Daoy (cell line): ENCODE results near the gene SGMS1. TPM values are rescaled to one million over a fixed set of nuclear protein-coding genes. Genes with fewer than 3 reads are reported as not detected.

ENCODE experiments used
- DNase-seq: peaks from one replicate; pipeline ENCODE4 v3.0.0-alpha.2; 2015; ENCODE audit warnings: low read depth
- total RNA-seq: library from RNA; depleted of rRNA; stranded (reverse); fragments of >200 nt; shearing (Covaris generic); gene quantifications from 2 replicates; pipeline ENCODE4 v1.2.3, GENCODE V29; 2014

The SGMS1 gene
- total RNA-seq, 1 experiment from 2014 or later, result 13.5 TPM

- DNase-seq, result no peak
Measured at GRCh38 chr10:50341987-50342386, 281.8 kb downstream of the SGMS1 start.

- DNase-seq, result no peak
Measured at GRCh38 chr10:50336140-50336539, 287.6 kb downstream of the SGMS1 start.

DNA sequence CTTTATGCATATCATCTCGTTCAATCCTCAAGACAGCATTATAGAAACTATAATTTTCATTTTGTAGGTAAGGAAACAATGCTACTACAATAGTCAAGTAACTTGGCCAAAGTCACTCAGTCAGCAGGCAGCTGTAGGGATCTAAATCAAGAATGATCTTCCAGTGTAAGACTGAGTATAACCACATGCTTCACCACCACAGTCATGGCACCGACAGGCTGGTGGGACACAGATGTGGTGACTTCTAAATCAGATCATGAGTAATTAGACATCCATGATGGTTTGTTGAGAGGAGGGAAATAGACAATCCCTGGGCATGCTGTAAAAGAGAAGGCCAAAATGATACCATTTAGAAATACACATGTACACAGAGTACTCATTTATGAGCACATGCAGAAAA is 288.4 kb downstream of the SGMS1 start:
- no peak for DNase-seq

DNA sequence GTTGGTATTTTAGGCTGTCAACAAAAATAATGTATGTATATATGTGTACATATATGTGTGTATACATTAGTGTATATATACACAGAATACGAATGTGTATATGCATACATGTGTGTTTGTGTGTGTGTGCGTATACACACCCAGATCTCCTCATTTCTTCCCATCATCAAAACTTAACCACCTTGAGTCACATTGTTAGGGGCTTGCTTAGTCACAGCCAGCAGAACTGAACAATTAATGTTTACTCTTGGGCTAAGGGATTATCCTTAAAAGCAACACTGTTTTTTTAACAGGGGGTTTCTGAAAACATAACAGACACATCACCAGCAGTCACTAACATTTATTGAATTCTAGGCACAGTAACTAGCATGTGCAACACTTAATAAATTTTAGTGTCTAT is 289.5 kb downstream of the SGMS1 start:
- no peak for DNase-seq

DNA sequence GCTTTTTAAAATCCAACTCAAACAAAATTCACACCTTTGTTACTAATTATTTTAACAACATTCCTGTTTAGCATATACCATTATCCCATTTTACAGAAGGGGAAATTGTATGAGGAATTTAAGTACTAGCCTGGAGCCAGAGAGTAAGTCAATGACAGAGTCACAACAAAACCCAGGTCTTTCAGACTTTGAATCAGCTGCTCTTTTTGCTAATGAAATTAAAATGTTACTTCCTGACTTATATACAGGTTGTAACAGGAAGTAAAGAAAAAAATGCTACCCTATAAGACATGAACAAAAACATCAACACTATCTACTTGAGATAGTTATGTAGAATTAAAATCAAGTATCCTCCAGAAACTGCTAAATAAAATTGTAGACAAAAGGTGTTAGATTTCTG is 289.9 kb downstream of the SGMS1 start:
- no peak for DNase-seq

GRCh38 chr10:50332108-50332842 is 291.5 kb downstream of the SGMS1 start:
- no peak for DNase-seq

DNA sequence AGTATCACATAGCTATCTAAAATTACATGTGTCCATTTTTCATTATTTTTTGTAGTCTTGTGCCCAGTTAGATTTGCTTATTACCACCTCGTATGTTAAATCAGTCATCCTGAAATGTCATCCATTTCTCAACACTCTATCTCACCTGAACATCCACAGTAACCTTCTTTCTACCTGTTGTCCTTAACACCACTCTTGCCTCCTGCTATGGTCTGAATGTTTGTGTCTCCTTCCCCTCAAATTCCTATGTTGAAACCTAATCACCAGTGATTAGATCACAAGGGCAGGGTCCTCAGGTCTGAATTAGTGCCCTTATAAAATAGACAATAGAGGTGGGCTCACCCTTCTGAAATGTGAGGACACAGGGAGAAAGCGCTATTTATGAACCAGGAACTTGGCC is 292.3 kb downstream of the SGMS1 start:
- DNase-seq, result no peak

DNA sequence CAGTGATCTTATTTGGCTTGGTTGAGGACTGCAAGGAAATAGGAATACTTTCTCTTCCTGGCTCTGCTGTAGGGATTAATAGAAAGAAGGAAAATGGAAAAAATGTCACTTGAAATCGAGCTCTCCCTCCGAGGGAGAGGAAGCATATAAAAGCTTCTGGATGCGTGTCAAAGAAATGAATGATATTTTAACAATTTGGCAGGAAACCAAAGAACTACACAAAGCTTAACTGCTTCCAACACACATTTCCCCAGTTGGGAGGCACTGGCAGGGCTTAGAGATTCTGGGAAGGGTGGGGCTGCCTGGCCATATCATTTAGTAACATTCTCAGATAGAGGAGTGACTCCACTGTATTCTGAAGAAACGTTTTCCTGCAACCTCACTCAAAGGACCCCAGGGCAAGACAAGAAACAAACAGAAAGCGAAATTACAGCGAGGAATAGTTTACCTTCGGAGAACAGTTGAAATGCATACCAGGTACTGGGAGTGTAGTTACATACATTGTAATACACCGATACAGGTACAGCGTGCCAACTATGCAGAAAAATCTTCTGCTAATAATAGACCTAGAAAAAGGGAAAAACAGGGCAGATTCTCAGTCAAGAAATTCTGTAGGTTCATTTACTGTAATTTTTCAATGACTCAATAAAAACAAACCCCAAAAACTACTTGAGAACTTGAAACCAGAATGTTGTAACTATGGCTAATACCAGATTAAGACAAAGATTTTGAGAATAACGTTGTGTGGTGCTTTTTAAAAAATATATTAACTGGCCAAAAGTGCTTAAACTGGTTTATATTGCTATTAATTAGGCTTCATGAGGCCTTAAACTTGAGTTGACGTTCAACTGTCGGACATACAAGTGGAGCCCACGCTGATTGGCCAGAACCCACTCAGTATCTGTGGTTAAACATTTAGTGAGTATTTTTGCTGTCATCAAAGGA is 296.7 kb downstream of the SGMS1 start:
- peak; percentile 56 for DNase-seq

DNA sequence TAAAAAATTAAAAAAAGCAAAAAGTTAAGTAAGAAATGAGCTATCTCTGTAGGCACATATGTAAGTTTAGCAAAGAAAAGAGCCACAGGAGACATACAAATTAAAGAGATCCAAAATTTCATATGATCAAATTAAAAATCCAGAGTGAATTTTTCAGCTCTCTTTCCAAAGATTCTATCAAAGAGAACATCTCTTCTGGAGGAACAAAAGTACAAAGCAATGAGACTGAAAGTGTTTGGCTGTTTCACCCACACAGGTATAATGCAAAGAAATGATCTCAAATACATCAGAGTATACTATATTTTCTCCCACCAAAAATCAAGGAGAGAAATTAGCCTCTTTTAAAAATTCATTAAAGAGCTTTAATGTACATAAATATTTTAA is 297.6 kb downstream of the SGMS1 start:
- DNase-seq, result no peak

- peak; percentile 82 for DNase-seq
Measured at GRCh38 chr10:50325449-50326171, 298.1 kb downstream of the SGMS1 start.

DNA sequence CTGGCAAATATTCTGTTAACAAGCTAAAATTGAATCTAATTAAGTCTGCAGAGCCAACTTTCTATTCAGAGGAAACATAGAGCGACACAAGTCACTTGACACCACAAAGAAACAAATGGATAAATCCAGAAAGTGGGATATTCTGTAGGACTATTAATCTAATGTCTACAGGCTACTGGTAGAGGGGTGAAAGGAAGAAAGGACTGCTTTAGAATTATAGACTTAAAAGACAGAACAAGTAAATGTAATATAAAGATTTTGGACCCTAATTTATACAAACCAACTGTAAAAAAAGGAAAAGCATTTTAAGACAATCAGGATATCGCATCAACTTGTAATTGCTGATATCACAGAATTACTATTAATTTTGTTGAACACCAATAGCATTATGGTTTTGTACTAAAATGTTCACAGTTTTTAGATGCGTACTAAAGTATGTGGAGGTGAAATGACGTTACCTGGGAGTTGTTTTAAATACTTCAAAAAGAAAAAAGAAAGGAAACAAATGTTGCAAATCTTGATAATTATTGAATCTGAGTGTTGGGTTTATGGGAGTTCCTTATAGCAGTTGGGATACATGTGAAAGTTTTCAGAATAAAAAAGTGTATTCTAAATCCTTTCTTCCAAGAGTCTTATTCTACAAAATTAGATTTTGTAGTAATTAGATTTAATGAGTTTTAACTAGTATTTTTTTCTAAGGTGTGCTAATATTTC is 298.9 kb downstream of the SGMS1 start:
- no peak for DNase-seq

- no peak for DNase-seq
Measured at GRCh38 chr10:50324046-50324445, 299.7 kb downstream of the SGMS1 start.

DNA sequence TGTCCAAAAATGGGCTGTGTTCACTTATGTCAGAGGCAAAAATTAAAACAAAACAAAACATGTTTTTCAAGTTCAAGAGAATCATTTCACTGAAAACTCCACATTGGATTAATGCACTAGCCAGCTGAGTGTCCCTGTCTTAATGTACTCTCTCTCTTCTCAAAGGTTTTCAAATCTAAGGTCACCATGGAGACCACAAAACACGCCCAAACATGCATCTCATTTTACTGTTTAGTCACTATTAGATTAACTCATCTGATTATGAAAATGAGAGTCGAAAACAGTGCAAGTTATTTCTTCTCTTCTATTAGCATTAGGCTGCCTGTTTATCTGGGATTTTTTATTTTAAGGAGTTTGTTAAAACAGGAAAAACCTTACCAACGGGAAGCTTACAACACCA is 301.7 kb downstream of the SGMS1 start:
- DNase-seq, result peak; percentile 37

DNA sequence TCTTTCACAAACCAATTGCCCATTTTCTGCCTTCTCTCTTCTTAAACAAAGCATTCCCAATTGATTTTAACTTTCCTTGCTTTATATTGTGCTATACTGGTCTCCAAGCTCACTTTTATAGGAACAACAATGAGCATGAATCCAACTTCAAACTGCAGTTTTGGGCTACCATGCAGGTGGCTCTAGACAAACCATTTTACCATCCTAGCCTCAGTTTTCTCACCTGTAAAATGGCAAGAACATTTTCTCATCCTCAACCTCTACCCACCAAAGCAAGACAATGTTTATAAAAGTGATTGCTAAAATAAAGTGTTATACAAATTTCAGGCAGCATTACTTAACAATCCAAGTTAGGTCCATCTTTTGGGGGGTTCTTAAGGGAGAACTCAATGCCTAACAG is 305.6 kb downstream of the SGMS1 start:
- no peak for DNase-seq

DNA sequence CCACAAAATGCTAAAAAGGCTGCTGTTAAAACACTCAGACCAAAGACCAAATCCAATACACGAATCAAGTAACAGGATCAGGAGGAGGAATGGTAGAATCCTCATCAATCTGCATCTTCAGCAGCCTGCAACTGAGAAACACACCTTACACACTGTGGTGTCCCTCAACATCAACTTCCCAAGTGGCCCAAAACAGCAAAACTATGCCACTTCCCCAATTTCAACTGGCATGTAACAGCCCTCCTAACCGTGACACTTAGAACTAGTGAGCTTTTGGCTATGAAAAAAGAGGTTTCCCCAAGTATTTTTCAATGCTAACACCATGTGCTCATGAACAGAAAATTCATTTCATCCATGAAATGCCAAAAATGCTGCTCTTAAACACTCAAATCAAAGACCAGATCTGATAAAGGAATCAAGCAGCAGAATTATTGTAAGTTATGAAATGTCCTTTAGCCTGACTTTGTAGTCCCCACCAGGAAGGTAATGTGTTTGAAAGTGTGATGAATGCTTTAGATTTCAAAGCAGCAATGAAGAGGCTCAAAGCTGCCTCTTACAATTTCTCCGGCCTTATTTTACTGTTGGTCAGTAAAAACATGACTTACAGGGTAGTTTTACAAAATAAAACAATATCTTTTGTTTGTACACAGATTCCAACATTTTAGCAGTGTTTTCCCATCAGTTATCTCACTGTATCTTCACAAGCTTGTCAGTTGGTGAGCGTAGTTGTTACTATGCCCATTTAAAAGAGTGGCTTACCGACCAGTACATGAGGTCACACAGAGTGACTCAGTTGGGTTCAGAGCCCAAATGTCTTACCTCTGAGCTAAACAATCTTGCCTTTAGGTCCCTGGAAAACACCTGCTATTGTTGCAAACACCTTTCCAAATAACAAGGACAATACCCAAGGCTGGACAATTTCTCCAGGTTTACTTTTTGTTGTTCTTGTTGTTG is 306.8 kb downstream of the SGMS1 start:
- DNase-seq, result peak; percentile 12

DNA sequence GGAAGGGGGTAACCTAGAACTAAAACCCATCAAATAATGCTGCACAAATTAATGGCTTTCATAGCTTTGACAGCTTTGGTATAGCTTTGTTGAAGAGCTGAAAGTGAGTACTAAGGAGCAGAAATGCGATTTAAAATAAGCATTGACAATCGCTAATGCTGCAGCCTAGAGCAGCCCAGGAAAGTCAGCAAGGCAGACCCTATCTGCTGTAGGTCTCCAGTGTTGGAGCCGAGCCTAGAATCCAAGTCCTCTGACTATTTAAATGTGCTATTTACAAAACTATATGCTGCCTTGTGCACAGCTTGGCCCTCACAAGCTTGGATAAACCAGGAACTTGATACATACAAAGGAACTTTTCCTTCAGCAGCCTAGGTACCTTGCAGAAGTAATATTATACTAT is 307.6 kb downstream of the SGMS1 start:
- no peak for DNase-seq

DNA sequence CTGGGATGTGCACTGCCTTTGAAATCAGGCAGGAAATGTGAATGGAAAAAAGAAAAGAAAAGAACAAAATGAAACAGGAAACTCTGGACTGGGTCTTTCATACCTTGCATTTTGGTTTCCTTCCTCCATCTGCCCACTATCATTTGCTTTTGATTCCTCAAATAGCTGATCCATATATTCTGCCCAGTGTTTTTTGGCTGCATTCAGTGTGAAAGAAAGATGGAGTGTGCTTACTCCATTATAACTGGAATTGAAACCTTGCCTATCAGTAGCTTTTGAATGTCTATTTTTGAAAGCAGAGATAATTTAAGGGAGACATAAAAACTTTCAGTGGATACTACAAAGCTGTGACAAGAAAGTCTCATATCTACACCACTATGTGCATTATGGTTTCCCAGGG is 308.3 kb downstream of the SGMS1 start:
- no peak for DNase-seq

GRCh38 chr10:50314169-50315071 is 309.3 kb downstream of the SGMS1 start:
- no peak for DNase-seq
